Measurements from ENCODE around the gene ACTG1. TPM values are rescaled to one million over a fixed set of nuclear protein-coding genes. Genes with fewer than 3 reads are reported as not detected.

The ACTG1 gene
- total and polyA plus RNA-seq, 2 of the 13 experiments (the other 11 are each of a cell fraction or from before 2014, with no cell fraction given): 973 to 1,138 TPM

DNA sequence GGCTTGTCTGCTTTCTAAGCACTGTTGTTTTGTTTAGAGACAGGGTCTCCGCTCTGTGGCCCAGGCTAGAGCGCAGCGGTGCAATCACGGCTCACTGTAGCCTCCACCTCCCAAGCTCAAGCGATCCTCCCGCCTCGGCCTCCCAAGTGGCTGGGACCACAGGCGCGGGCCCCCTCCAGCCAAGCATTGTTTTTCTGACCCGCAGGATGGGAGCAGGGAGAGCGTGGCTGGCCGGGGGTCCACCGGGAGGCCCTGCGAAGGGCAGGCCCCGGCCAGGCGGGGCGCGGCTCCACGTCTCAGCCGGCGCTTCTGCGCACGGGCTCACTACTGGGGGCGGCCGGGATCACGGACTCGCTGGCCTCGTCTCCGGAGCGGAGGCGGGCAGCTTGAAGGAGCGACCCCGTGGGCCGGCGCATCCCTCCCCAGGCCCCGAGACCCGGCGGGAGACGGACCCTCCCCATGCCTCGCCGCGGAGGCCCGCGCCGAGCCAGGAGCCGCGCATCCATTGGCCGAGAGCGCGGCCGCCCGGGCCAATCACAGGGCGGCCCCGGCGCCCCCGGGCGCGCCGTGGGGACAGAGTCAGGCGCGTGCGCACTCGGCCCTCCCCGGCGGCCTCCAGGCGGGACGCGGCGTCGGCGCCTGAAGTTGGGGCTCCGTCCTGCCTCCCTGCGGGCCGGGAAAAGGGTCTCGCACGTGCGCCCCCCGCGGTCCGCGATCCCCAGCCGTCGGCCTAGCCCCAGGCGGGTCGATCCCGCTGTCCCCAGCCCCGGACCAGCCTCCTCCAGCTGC, 24.9 kb downstream of the ACTG1 start (continued):
- no peak for TF ChIP-seq FOXP1 (IDR thresholded peaks at IDR 0.05)
- TF ChIP-seq FOXP1 (CRISPR knock-in tag; IDR thresholded peaks at IDR 0.05): no peak
- TF ChIP-seq FOXK2 (IDR thresholded peaks at IDR 0.05): no peak
- no peak for TF ChIP-seq CHD4 (IDR thresholded peaks at IDR 0.05; ENCODE audit: borderline replicate concordance, low read length)
- no peak for TF ChIP-seq KDM4B (CRISPR knock-in tag; IDR thresholded peaks at IDR 0.05)
- TF ChIP-seq ZNF496 (CRISPR knock-in tag; IDR thresholded peaks at IDR 0.05; ENCODE audit: insufficient replicate concordance): no peak
- TF ChIP-seq, protein P1, sequence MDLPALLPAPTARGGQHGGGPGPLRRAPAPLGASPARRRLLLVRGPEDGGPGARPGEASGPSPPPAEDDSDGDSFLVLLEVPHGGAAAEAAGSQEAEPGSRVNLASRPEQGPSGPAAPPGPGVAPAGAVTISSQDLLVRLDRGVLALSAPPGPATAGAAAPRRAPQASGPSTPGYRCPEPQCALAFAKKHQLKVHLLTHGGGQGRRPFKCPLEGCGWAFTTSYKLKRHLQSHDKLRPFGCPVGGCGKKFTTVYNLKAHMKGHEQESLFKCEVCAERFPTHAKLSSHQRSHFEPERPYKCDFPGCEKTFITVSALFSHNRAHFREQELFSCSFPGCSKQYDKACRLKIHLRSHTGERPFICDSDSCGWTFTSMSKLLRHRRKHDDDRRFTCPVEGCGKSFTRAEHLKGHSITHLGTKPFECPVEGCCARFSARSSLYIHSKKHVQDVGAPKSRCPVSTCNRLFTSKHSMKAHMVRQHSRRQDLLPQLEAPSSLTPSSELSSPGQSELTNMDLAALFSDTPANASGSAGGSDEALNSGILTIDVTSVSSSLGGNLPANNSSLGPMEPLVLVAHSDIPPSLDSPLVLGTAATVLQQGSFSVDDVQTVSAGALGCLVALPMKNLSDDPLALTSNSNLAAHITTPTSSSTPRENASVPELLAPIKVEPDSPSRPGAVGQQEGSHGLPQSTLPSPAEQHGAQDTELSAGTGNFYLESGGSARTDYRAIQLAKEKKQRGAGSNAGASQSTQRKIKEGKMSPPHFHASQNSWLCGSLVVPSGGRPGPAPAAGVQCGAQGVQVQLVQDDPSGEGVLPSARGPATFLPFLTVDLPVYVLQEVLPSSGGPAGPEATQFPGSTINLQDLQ (CRISPR knock-in tag; IDR thresholded peaks at IDR 0.05): no peak
- TF ChIP-seq, protein P2, sequence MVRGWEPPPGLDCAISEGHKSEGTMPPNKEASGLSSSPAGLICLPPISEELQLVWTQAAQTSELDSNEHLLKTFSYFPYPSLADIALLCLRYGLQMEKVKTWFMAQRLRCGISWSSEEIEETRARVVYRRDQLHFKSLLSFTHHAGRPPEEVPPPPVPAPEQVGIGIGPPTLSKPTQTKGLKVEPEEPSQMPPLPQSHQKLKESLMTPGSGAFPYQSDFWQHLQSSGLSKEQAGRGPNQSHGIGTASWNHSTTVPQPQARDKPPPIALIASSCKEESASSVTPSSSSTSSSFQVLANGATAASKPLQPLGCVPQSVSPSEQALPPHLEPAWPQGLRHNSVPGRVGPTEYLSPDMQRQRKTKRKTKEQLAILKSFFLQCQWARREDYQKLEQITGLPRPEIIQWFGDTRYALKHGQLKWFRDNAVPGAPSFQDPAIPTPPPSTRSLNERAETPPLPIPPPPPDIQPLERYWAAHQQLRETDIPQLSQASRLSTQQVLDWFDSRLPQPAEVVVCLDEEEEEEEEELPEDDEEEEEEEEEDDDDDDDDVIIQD (CRISPR knock-in tag; IDR thresholded peaks at IDR 0.05; ENCODE audit: low read depth): no peak
- no peak for TF ChIP-seq HNRNPH1 (optimal IDR thresholded peaks at IDR 0.05; ENCODE audit: low read depth, low read length)
- TF ChIP-seq, protein P3, sequence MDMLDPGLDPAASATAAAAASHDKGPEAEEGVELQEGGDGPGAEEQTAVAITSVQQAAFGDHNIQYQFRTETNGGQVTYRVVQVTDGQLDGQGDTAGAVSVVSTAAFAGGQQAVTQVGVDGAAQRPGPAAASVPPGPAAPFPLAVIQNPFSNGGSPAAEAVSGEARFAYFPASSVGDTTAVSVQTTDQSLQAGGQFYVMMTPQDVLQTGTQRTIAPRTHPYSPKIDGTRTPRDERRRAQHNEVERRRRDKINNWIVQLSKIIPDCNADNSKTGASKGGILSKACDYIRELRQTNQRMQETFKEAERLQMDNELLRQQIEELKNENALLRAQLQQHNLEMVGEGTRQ (IDR thresholded peaks at IDR 0.05; ENCODE audit: low read depth, low read length): no peak
- TF ChIP-seq, protein P3 (CRISPR knock-in tag; IDR thresholded peaks at IDR 0.05; ENCODE audit: borderline replicate concordance): peak; percentile 19; the same call in 1 of the 2 replicates
- peak; percentile 19; the same call in 1 of the 2 replicates for TF ChIP-seq HOXD1 (CRISPR knock-in tag; IDR thresholded peaks at IDR 0.05)
- TF ChIP-seq, protein P4, sequence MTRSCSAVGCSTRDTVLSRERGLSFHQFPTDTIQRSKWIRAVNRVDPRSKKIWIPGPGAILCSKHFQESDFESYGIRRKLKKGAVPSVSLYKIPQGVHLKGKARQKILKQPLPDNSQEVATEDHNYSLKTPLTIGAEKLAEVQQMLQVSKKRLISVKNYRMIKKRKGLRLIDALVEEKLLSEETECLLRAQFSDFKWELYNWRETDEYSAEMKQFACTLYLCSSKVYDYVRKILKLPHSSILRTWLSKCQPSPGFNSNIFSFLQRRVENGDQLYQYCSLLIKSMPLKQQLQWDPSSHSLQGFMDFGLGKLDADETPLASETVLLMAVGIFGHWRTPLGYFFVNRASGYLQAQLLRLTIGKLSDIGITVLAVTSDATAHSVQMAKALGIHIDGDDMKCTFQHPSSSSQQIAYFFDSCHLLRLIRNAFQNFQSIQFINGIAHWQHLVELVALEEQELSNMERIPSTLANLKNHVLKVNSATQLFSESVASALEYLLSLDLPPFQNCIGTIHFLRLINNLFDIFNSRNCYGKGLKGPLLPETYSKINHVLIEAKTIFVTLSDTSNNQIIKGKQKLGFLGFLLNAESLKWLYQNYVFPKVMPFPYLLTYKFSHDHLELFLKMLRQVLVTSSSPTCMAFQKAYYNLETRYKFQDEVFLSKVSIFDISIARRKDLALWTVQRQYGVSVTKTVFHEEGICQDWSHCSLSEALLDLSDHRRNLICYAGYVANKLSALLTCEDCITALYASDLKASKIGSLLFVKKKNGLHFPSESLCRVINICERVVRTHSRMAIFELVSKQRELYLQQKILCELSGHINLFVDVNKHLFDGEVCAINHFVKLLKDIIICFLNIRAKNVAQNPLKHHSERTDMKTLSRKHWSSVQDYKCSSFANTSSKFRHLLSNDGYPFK (CRISPR knock-in tag; IDR thresholded peaks at IDR 0.05; ENCODE audit: borderline replicate concordance): peak; percentile 72
- TF ChIP-seq HOXA9 (CRISPR knock-in tag; IDR thresholded peaks at IDR 0.05; ENCODE audit: borderline replicate concordance): no peak; the same call in 1 of the 2 replicates
- no peak for TF ChIP-seq CHD2 (IDR thresholded peaks at IDR 0.05; ENCODE audit: low read depth, low read length)
- no peak for TF ChIP-seq ZEB1 (IDR thresholded peaks at IDR 0.05; ENCODE audit: insufficient replicate concordance, low read depth)
- TF ChIP-seq CREB1 (IDR thresholded peaks at IDR 0.05): no peak
- TF ChIP-seq CREB1 (CRISPR knock-in tag; IDR thresholded peaks at IDR 0.05): no peak
- TF ChIP-seq THAP11 (CRISPR knock-in tag; IDR thresholded peaks at IDR 0.05): peak; percentile 48
